A549 (cell line): Measurements from ENCODE around the gene ERCC6L. TPM values are rescaled to one million over a fixed set of nuclear protein-coding genes. Genes with fewer than 3 reads are reported as not detected.
A peak's percentile ranks its signal among the peaks of the same experiment; 100 is the strongest.

ENCODE experiments used
- ATAC-seq, 2 experiments: fragments of 200-7000 bp in 1 of 2; fragments of >200 bp in 1 of 2; cut with Nextera tagmentation in 1 of 2; cut with Tn5 transposase in 1 of 2; 3 replicates each; pipeline versions ENCODE4 v1.8.0 to v1.9.1; 2018 to 2020; ENCODE audit warnings: mild to moderate bottlenecking in 1 of 2, moderate library complexity in 1 of 2
- CTCF ChIA-PET: fragments of 300-600 bp; sonication (Branson Sonifier 250); formaldehyde crosslinking; extraction: SDS; loops from one replicate; lab custom pipeline; 2021; ENCODE audit warnings: antibody characterized with exemption, inconsistent platforms; lab: Yijun Ruan, JAX
- POLR2A ChIA-PET: fragments of 350-600 bp; formaldehyde crosslinking; extraction: SDS; loops from one replicate; lab custom pipeline; 2021; ENCODE audit warnings: antibody characterized with exemption, inconsistent platforms; lab: Yijun Ruan, JAX
- DNase-seq, 2 experiments: peaks; one replicate each; pipeline versions ENCODE4 v3.0.0 to v3.0.0-alpha.2; 2011 to 2016; ENCODE audit warnings: low read depth in 1 of 2, low spot score in 1 of 2
- FAIRE-seq: peaks from 2 replicates; lab custom pipeline; 2011; peaks lifted over from hg19 to GRCh38; lab: Jason Lieb, UNC
- H3K27ac ChIP-seq, 2 experiments: fragments of >200 bp; sonication (Bioruptor Twin); formaldehyde crosslinking; 3 replicates each; pipeline ENCODE4 v1.5.1; 2016 to 2017
- H3K4me1 ChIP-seq: fragments of >200 bp; sonication (Bioruptor Twin); formaldehyde crosslinking; 3 replicates; pipeline ENCODE4 v1.6.1; 2016
- H3K4me2 ChIP-seq: fragments of >200 bp; sonication (Bioruptor Twin); formaldehyde crosslinking; 3 replicates; pipeline ENCODE4 v1.6.1; 2016
- H3K4me3 ChIP-seq: fragments of >200 bp; sonication (Bioruptor Twin); formaldehyde crosslinking; 3 replicates; pipeline ENCODE4 v1.5.1; 2016
- H3K9me3 ChIP-seq: fragments of >200 bp; sonication (Bioruptor Twin); formaldehyde crosslinking; 3 replicates; pipeline ENCODE4 v1.6.1; 2016
- ATOH8 ChIP-seq: fragments of 250-450 bp; sonication (Bioruptor Pico); IDR thresholded peaks from 2 replicates; pipeline ENCODE4 v1.5.0; 2020; ENCODE audit warnings: low read depth, mild to moderate bottlenecking, moderate library complexity
- CBX2 ChIP-seq: fragments of 200-600 bp; sonication (generic); IDR thresholded peaks from 2 replicates; pipeline ENCODE4 v1.6.1; 2016; ENCODE audit warnings: low read depth, mild to moderate bottlenecking, borderline replicate concordance
- CBX8 ChIP-seq: fragments of 200-600 bp; sonication (generic); IDR thresholded peaks from 2 replicates; pipeline ENCODE4 v1.6.1; 2016
- CHD2 ChIP-seq: fragments of 150-350 bp; IDR thresholded peaks from 2 replicates; pipeline ENCODE4 v1.6.1; 2014; ENCODE audit warnings: low read length; ENCODE audit not compliant: partially characterized antibody
- CTCF ChIP-seq: fragments of >200 bp; sonication (Bioruptor Twin); formaldehyde crosslinking; IDR thresholded peaks from 3 replicates; pipeline ENCODE4 v1.5.1; 2016
- E2F6 ChIP-seq: IDR thresholded peaks from 2 replicates; pipeline ENCODE4 v1.6.1; 2012; ENCODE audit warnings: low read depth, borderline replicate concordance
- ESRRA ChIP-seq: fragments of 150-350 bp; IDR thresholded peaks from 2 replicates; pipeline ENCODE4 v1.6.1; 2014; ENCODE audit warnings: mild to moderate bottlenecking, low read length, borderline replicate concordance
- FOSL2 ChIP-seq, 2 experiments: fragments of 450-650 bp in 1 of 2; fragments of >200 bp in 1 of 2; sonication (Bioruptor Twin) in 1 of 2; formaldehyde crosslinking; IDR thresholded peaks; 2 replicates each; pipeline versions ENCODE4 v1.5.0 to v1.6.1; 2016 to 2020; ENCODE audit warnings: mild to moderate bottlenecking in 1 of 2, moderate library complexity in 1 of 2
- HDAC2 ChIP-seq: fragments of 200-600 bp; sonication (generic); IDR thresholded peaks from 2 replicates; pipeline ENCODE4 v1.6.1; 2016
- HMGXB4 ChIP-seq: fragments of 250-450 bp; sonication (Bioruptor Pico); IDR thresholded peaks from 2 replicates; pipeline ENCODE4 v1.5.0; 2021; ENCODE audit warnings: mild to moderate bottlenecking, moderate library complexity, borderline replicate concordance
- HOXA7 ChIP-seq: fragments of 250-450 bp; sonication (Bioruptor Pico); IDR thresholded peaks from 2 replicates; pipeline ENCODE4 v1.5.0; 2020; ENCODE audit warnings: mild to moderate bottlenecking, moderate library complexity
- HOXB5 ChIP-seq: fragments of 250-450 bp; sonication (Bioruptor Pico); IDR thresholded peaks from 2 replicates; pipeline ENCODE4 v1.5.0; 2020; ENCODE audit warnings: mild to moderate bottlenecking, moderate library complexity
- JUNB ChIP-seq: fragments of >200 bp; sonication (Bioruptor Twin); formaldehyde crosslinking; IDR thresholded peaks from 2 replicates; pipeline ENCODE4 v1.6.1; 2016
- KDM5A ChIP-seq: fragments of 200-600 bp; sonication (generic); IDR thresholded peaks from 2 replicates; pipeline ENCODE4 v1.6.1; 2016; ENCODE audit warnings: antibody characterized with exemption, mild to moderate bottlenecking
- MAFK ChIP-seq: fragments of 450-650 bp; IDR thresholded peaks from 2 replicates; pipeline ENCODE4 v1.6.1; 2014; ENCODE audit not compliant: partially characterized antibody
- MAZ ChIP-seq: fragments of 150-350 bp; IDR thresholded peaks from 2 replicates; pipeline ENCODE4 v1.6.1; 2014; ENCODE audit warnings: antibody characterized with exemption, low read depth, low read length, borderline replicate concordance
- MYC ChIP-seq: IDR thresholded peaks from 2 replicates; pipeline ENCODE4 v1.6.1; 2012; ENCODE audit warnings: mild to moderate bottlenecking, inconsistent platforms, low read length, improper control_type of control experiment, borderline replicate concordance
- PHF8 ChIP-seq: fragments of 200-600 bp; sonication (generic); IDR thresholded peaks from 2 replicates; pipeline ENCODE4 v1.6.1; 2016; ENCODE audit warnings: low read depth, mild to moderate bottlenecking, antibody characterized with exemption, moderate library complexity, borderline replicate concordance
- POLR2A ChIP-seq: IDR thresholded peaks from 2 replicates; pipeline ENCODE4 v1.6.1; 2012; ENCODE audit warnings: mild to moderate bottlenecking, low read length
- RAD21 ChIP-seq, 2 experiments: fragments of >200 bp in 1 of 2; sonication (Bioruptor Twin) in 1 of 2; formaldehyde crosslinking in 1 of 2; IDR thresholded peaks in 1 of 2; conservative IDR thresholded peaks in 1 of 2; 2 replicates in 1 of 2; 3 replicates in 1 of 2; pipeline ENCODE4 v1.6.1; 2012 to 2018; ENCODE audit warnings: inconsistent platforms in 1 of 2
- RCOR1 ChIP-seq: fragments of 150-350 bp; IDR thresholded peaks from 2 replicates; pipeline ENCODE4 v1.6.1; 2014; ENCODE audit warnings: antibody characterized with exemption, low read length, low read depth
- RFX5 ChIP-seq: fragments of 450-650 bp; IDR thresholded peaks from 2 replicates; pipeline ENCODE4 v1.7.1; 2014; ENCODE audit warnings: antibody characterized with exemption, mild to moderate bottlenecking, moderate library complexity
- USF2 ChIP-seq: fragments of 450-650 bp; IDR thresholded peaks from 2 replicates; pipeline ENCODE4 v1.6.1; 2014; ENCODE audit warnings: antibody characterized with exemption
- ZC3H11A ChIP-seq: fragments of 450-650 bp; IDR thresholded peaks from 2 replicates; pipeline ENCODE4 v1.6.1; 2014; ENCODE audit warnings: antibody characterized with exemption, mild to moderate bottlenecking
- ZFP36 ChIP-seq: fragments of 450-650 bp; IDR thresholded peaks from 2 replicates; pipeline ENCODE4 v1.6.1; 2014; ENCODE audit warnings: borderline replicate concordance; ENCODE audit not compliant: partially characterized antibody
- ZNF302 ChIP-seq: fragments of 250-450 bp; sonication (Bioruptor Pico); IDR thresholded peaks from 2 replicates; pipeline ENCODE4 v1.9.0; 2021; ENCODE audit warnings: inconsistent platforms, mild to moderate bottlenecking, moderate library complexity
- WGBS: methylation state at CpG from one replicate; pipeline ENCODE4 v1.1.6; 2017; ENCODE audit errors: missing lambda C conversion rate; 5-methylcytosine and 5-hydroxymethylcytosine counted together
- polyA minus RNA-seq: library from RNA; depleted of rRNA, polyadenylated mRNA; stranded (reverse); fragments of >200 nt; gene quantifications from 2 replicates; pipeline ENCODE4 v1.2.3, GENCODE V29; 2011; rRNA and poly(A)+ RNA removed
- polyA plus RNA-seq, 4 experiments: library from polyadenylated mRNA; depleted of rRNA in 3 of 4; stranded (reverse); fragments of >200 nt; fragmentation: RNase III in 1 of 4; extraction: RNeasy Plus Mini Kit Qiagen cat#74134 plus additional on column Dnase treatment in 1 of 4; gene quantifications; 2 replicates in 3 of 4; 3 replicates in 1 of 4; pipeline ENCODE4 v1.2.3, GENCODE V29; 2011 to 2017
- TF ChIP-seq, protein P1 (sequence below): IDR thresholded peaks from 2 replicates; pipeline ENCODE4 v1.6.1; 2012
- TF ChIP-seq, protein P2 (sequence below): IDR thresholded peaks from 2 replicates; pipeline ENCODE4 v1.6.1; 2012
- TF ChIP-seq, protein P3 (sequence below): fragments of >200 bp; sonication (Bioruptor Twin); formaldehyde crosslinking; IDR thresholded peaks from 2 replicates; pipeline ENCODE4 v1.6.1; 2016
- TF ChIP-seq, protein P4 (sequence below): fragments of >200 bp; sonication (Bioruptor Twin); formaldehyde crosslinking; IDR thresholded peaks from 3 replicates; pipeline ENCODE4 v1.6.1; 2016

The ERCC6L gene
- polyA plus RNA-seq (2011; rRNA removed) (7.6 and 10.4 TPM in 2 replicates), polyA plus RNA-seq (2017; fragmentation: RNase III; extraction: RNeasy Plus Mini Kit Qiagen cat#74134 plus additional on column Dnase treatment) (12.1 to 14.2 TPM (median 13.5 TPM) in 3 replicates), polyA minus RNA-seq (4.7 and 4.9 TPM in 2 replicates)
- 3.0 TPM in 2 replicates for polyA plus RNA-seq (2012; cell fraction: cytosol; rRNA removed)
- 1.9 and 2.2 TPM in 2 replicates for polyA plus RNA-seq (2012; cell fraction: nucleus; rRNA removed)

- DNase-seq (peak; percentile 86 to 94), FAIRE-seq (peak; percentile 97), ATAC-seq (peak; percentile 95 to 98)
- POLR2A ChIA-PET = interaction anchor here (0.5 to 1.4 kb wide), 8 partner anchors 11 to 112 kb away, joined by 3 to 16 read pairs (median 4); partner anchors contain the start of genes PIN4, RPS4X and RTL5
- H3K27ac ChIP-seq = peak within 1 kb of the TSS; percentile 74 to 87
- H3K4me3 ChIP-seq = peak within 1 kb of the TSS; percentile 62
- H3K4me1 ChIP-seq = peaks cover 14% of the 10 kb centered on the region
- peak within 1 kb of the TSS; percentile 93 for H3K4me2 ChIP-seq
- H3K9me3 ChIP-seq = no peaks in the 10 kb centered on the region
- 2% methylated on average over 22 of the region's 59 CpGs for WGBS
- CTCF ChIA-PET = interaction anchor here (0.6 kb wide), 1 partner anchor 153 kb away, joined by 3 read pairs; no protein-coding TSS in a partner anchor
- no peak for TF ChIP-seq HOXB5
- no peak for TF ChIP-seq HMGXB4 (CRISPR knock-in tag)
- TF ChIP-seq CHD2 = no peak
- no peak for TF ChIP-seq MYC
- no peak for TF ChIP-seq USF2
- no peak for TF ChIP-seq ESRRA
- peak; percentile 83 for TF ChIP-seq E2F6
- peak; percentile 96 for TF ChIP-seq POLR2A
- TF ChIP-seq KDM5A = peak; percentile 70
- no peak for TF ChIP-seq ZFP36
- no peak for TF ChIP-seq JUNB
- no peak for TF ChIP-seq MAZ
- no peak for TF ChIP-seq CBX2
- no peak for TF ChIP-seq HOXA7 (CRISPR knock-in tag)
- no peak for TF ChIP-seq MAFK
- TF ChIP-seq FOSL2 (IDR thresholded peaks at IDR 0.05) = no peak
- TF ChIP-seq FOSL2 (CRISPR knock-in tag; IDR thresholded peaks at IDR 0.05) = no peak
- TF ChIP-seq, protein P1, sequence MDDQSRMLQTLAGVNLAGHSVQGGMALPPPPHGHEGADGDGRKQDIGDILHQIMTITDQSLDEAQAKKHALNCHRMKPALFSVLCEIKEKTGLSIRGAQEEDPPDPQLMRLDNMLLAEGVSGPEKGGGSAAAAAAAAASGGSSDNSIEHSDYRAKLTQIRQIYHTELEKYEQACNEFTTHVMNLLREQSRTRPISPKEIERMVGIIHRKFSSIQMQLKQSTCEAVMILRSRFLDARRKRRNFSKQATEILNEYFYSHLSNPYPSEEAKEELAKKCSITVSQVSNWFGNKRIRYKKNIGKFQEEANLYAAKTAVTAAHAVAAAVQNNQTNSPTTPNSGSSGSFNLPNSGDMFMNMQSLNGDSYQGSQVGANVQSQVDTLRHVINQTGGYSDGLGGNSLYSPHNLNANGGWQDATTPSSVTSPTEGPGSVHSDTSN = no peak
- no peak for TF ChIP-seq ZC3H11A
- no peak for TF ChIP-seq CTCF
- TF ChIP-seq, protein P2, sequence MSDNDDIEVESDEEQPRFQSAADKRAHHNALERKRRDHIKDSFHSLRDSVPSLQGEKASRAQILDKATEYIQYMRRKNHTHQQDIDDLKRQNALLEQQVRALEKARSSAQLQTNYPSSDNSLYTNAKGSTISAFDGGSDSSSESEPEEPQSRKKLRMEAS = peak; percentile 93
- no peak; the same call in 1 of the 2 replicates for TF ChIP-seq PHF8
- TF ChIP-seq ZNF302 (CRISPR knock-in tag) = no peak
- TF ChIP-seq RCOR1 = no peak
- TF ChIP-seq, protein P3, sequence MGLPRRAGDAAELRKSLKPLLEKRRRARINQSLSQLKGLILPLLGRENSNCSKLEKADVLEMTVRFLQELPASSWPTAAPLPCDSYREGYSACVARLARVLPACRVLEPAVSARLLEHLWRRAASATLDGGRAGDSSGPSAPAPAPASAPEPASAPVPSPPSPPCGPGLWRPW = no peak
- no peak for TF ChIP-seq HDAC2
- TF ChIP-seq ATOH8 = no peak
- TF ChIP-seq RFX5 = no peak
- TF ChIP-seq RAD21 (conservative IDR thresholded peaks at IDR 0.05 in 1 of 2, IDR thresholded peaks at IDR 0.05 in 1 of 2) = no peak
- no peak for TF ChIP-seq CBX8
- TF ChIP-seq, protein P4, sequence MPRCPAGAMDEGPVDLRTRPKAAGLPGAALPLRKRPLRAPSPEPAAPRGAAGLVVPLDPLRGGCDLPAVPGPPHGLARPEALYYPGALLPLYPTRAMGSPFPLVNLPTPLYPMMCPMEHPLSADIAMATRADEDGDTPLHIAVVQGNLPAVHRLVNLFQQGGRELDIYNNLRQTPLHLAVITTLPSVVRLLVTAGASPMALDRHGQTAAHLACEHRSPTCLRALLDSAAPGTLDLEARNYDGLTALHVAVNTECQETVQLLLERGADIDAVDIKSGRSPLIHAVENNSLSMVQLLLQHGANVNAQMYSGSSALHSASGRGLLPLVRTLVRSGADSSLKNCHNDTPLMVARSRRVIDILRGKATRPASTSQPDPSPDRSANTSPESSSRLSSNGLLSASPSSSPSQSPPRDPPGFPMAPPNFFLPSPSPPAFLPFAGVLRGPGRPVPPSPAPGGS = peak; percentile 63; the same call in 1 of the 3 replicates
Observed at GRCh38 chrX:72238721-72239475, at the start of gene ERCC6L. TSS of gene ERCC6L (minus strand) at chrX:72239027. CDS start at chrX:72238911, 116 bp downstream.
